NCI-H748 (cell line): Measurements from ENCODE around the gene ZNF549.
A peak's percentile ranks its signal among the peaks of the same experiment; 100 is the strongest.

ENCODE experiments used
- DNase-seq: peaks from one replicate; lab custom pipeline; 2025; ENCODE audit not compliant: unreplicated experiment; lab: John Stamatoyannopoulos, UW

ZNF549 gene

DNA sequence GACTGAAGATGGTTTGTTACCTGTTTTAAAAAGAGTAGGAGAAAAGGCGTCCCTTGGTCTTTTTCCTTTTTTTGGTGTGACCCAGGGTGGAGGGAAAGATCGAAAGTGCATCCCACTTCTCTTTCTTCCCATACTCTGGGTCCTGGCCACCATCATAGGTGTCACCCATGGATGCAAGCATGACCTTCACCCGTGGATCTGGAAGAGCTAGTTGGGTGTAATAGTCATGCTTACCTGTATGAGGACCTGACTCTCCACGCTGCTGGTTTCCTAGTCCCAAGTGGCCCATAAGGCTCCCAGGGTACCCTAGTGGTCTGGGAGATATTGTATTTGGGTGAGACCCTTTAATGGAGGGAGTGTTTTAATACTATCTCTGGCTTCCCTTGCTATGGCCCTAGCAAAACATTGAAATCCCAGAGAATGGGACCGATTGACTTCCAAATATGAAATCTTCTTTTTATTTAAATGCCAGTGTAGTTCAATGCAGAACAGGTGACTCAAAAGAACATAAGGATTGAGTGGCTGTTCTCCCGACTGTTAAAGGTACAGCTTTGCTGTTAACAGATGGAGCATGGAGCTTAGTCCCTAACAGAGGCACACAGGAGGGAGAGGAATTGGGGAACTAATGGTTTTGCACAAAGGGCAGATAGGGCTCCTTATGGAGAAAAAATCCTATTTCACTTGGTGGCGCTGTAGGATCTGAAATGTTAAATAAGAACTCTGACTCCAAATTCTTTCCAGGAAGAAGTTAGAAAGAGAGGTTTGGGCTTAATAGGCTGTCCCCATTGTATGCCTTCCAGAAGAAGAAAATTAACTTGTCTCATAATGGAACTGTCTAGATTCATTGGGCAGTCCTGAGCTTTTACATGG, 39.5 kb downstream of the ZNF549 start:
- DNase-seq: peak; percentile 60

DNA sequence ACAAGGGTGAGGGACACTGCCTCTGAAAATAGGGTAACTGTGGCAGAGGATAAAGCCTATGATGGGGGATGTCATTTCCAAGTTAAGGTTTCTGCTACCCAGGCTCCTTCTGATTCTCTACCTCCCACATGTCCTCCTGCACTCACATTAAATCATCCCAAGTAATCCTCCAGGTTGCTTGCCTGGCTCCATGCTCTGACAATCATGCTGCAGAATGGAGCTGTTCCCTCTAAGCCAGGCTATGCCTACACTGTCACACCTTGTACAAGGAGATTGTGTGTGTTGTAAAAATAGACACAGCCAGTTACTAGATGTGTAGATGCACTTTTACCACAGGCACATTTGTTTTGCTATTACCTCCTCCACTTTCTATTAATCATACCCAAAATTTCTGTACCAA, 43.6 kb downstream of the ZNF549 start:
- DNase-seq: no peak

DNA sequence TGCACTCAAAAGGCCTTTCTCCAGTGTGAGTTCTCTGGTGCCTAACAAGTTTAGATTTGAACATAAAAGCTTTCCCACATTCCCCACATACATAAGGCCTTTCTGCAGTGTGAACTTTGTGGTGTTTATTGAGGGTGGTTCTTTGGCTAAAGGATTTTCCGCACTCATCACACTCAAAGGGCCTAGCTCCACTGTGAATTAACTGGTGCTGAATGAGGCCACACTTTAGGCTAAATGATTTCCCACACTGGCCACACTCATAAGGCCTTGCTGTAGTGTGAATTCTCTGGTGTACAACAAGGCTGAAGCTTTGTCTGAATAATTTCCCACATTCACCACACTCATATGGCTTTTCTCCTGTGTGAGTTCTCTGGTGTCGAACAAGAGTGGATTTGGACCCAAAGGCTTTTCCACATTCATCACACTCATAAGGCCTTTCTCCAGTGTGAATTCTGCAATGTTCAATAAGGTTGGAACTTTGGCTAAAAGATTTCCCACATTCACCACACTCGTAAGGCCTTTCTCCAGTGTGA, 45.3 kb downstream of the ZNF549 start:
- no peak for DNase-seq

DNA sequence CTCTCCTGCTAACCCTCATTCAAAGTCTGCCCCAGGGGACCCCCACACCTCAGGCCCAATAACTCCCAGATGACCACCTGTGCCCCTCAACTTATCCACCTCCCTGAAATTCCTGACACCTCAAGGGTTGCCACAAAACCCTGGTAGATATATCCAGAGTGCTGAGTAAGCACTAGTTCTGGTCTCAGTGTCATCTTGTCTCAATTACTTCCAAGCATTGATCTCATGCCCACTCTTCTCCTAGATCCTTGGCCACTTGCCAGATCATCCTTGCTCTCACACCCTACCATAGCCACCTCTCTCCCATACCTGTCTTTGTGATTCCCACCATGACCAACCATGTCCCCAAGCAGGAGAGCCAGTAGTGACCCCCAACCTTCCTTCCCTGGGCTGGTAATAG, 49.5 kb downstream of the ZNF549 start:
- DNase-seq: no peak

DNA sequence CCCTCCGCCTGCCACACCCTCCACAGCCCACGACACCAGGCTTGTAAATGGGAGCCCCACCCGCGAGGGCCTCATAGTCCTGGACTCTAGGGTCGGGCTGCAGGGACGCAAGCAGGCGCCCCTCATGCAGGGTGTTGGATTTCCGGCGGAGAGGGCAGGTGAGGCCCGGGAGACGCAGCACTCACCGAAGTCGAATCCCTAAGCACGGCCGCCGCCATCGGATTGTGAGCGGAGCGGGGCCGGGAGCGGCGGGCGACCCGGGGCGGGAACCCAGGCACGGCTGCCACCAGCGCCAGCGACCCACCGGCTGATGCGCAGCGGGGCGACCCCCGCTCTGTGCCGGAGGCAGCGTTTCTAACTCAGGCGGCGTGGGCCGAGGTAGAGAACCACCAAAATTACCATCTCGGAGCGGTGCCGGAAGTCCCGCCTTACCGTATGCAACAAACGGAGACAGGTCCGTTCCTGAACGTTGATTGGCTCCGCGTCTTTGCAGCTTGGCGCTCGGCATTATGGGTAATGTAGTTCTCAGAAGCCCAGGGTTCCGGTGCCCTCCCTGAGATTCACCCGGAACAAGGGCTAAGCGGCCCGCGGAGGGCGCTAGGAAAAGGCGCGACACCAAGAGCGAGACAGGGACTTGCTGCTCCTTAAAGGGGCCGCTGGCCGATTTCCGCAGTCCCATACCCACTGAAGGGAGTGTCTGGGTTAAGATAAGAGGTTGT, 51.5 kb downstream of the ZNF549 start, which contains the start of gene ZNF416:
Gene ZNF416 (minus strand): TSS at position 425 of the 719 bp plus-strand sequence. CDS start 207 bp downstream, at position 218.
- peak; percentile 100 for DNase-seq

DNA sequence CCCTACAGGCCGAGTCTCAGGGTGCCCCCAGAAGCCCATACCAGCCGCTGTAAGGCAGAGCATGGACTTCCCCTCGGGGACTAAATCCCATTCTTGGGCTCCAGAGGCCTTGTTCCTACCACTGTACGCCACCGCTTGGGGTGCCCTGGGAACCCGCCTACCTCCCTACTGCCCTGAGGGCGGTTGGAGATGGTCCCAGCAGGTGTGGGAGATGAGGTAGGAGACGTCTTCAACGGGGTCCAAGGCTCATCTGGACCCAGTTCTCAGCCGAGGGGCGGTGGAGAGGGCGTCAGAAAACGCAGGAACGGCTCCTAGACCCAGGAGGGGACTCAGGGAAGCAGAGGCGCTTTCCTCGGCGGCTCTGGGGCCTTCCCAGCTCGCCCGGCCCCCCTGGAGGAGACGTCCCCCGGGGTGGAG, 56.0 kb downstream of the ZNF549 start:
- DNase-seq: no peak

DNA sequence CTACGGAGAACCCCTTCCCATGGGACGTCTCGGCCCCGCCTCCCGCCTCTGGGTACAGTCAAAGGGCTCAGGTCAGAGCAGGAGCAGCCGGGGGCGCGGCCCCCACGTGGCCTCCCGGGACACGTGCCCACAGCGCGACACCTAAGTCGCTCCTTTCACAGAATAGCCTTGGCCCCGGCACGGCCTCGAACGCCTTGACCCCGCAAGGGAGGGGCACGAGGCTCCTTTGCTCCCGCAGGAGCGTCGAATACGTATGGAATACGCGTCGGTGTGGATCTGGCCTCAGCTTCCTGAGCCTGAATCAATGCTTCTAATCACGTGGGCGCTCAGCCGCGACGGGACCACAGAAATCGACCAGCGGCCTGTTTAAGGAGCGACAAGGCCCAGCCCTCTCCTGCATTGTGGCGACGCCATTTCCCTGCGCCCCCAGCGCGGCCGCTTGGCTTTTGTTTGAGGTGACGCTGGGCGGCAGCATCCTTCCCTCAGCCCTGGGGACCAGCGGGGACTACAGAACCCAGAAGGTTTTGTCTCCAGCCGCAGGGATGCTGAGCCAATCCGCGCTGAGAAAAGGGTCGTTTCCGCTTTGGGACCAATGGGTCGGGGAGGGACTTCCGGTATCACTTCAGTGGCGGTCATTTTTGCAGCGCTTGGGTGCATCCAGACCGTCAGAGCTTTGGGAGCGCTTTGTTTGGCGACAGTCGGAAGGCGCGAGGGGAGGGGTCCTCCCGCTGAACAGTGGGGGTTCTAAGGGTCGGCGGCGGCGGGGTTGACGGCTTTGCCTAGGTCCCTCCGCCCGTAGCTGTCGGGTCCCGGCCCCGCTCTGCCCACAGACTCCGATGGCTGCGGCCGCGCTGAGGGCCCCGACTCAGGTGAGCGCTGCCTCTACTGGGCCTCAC, 56.6 kb downstream of the ZNF549 start, which contains the start of gene ZIK1:
Gene ZIK1 (plus strand): TSS at position 625 of the 896 bp plus-strand sequence. CDS start 212 bp downstream, at position 837.
- DNase-seq: peak; percentile 99

DNA sequence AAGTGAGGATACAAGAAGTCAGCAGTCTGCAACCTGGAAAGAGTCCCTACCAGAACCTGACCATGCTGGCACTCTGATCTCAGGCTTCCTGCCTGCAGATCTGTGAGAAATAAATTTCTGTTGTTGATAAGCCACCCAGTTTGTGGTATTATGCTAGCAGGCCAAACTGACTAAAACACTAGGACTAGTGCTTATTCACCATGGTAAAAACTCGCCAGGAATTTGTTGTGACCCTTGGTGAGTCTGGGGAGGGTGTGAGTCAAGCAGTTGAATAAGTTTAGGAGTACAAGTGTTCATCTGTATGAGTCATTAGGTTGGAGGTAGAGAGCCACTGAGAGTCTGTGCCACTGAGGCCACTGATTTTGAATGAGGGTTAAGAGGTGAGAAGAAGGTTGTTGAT, 60.4 kb downstream of the ZNF549 start:
- DNase-seq: no peak

DNA sequence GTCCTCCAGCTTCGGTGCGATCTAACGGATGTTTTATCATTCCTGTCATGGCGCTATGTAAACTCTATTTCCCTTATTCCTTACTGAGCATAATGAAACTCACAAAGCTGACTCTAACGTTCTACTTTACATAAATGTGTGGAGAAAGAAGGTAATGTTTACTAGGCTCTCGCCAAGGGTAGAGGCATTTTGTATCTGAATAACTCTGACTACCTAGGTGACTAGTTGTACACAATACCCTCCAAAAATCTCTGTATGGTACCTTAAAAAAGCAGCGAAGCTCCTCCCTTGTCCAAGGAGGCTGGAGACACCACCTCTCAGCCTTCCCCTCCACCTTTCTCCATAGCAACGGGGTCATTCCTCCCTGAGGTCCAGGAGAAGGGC, 72.2 kb downstream of the ZNF549 start:
- no peak for DNase-seq

DNA sequence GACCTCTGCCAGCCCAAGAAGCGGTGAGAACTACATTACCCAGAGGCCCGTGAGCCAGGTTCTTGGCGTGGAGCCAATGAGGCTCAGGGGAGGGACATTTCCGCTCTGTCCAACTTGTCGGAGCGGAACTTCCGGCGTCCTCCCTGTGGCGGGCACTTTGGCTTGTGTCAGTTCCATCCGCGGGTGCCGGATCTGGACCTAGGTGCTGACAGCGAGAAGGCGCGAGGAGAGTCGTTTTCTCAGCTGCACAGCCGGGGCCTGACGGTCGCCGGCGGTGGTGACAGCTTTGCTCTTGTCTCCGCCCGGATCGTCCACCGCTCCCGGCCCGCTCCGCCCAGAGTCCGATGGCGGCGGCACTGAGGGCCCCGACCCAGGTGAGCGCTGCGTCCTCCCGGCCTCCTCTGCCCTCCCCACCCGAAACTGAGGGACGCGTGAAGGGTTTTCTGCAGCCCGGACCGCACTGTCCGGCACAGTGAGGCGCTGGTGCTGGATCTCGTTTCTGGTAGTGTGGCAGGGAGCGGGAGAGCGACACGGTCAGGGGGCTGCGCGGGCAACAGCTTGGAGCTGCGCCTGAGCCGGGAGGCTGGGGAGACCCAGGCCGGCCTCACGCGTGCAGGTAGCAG, 72.7 kb downstream of the ZNF549 start, which contains the start of gene ZNF530:
Gene ZNF530 (plus strand): TSS at position 125 of the 623 bp plus-strand sequence. CDS start 4,461 bp downstream, outside the sequence.
- DNase-seq: peak; percentile 97

DNA sequence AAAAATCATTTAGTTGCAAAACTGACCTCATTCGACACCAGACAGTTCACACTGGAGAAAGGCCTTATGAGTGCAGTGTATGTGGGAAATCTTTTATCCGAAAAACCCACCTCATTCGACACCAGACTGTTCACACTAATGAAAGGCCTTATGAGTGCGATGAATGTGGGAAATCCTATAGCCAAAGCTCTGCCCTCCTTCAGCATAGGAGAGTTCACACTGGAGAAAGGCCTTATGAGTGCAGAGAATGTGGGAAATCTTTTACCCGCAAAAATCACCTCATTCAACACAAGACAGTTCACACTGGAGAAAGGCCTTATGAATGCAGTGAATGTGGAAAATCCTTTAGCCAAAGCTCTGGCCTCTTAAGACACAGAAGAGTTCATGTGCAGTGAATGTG, 79.8 kb downstream of the ZNF549 start:
- no peak for DNase-seq
